Astrocyte of the spinal cord (primary cell): Measurements from ENCODE around the gene BATF2.
"Not testable (repeated sequence)": the region's sequence is repeated elsewhere in the genome, so short reads cannot be mapped to it uniquely, and the experiment has no call there.

Source experiments
- DNase-seq: peaks from one replicate; pipeline ENCODE4 v3.0.0; 2011; ENCODE audit warnings: low read depth, low spot score
- H3K4me3 ChIP-seq: 2 replicates; pipeline ENCODE4 v1.5.1; 2011; ENCODE audit warnings: low read depth, mild to moderate bottlenecking, low read length, moderate library complexity
- CTCF ChIP-seq: IDR thresholded peaks from 2 replicates; pipeline ENCODE4 v1.5.1; 2012; ENCODE audit warnings: low read depth, mild to moderate bottlenecking, low read length, inconsistent platforms
- in situ Hi-C: cut with HindIII; loops from 2 replicates; pipeline ENCODE4 v1.10.0; 2017; ENCODE audit warnings: low sequenced_read_pairs

The BATF2 gene

DNA sequence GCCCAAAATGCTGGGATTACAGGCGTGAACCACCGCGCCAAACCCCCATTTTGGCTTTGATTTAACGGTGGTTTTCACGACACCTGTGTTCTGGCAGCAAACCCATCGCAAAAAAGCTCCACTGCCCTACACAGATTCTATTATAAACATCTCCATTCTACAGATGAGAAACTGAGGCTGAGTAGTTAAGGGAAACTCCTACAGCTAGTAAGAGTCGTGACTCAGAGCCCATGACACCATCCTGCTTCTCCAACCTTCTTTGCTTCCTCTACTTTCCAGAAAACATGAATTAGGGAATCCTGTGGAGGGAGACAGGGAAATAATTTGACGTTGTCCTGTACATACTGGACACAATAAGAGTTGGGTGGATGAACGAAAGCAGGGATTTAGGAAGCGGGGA, 30.0 kb upstream of the BATF2 start:
- H3K4me3 ChIP-seq: peak overlapping the region; percentile 56
- TF ChIP-seq CTCF: no peak
- in situ Hi-C loops: no loop called here
- DNase-seq: no peak

DNA sequence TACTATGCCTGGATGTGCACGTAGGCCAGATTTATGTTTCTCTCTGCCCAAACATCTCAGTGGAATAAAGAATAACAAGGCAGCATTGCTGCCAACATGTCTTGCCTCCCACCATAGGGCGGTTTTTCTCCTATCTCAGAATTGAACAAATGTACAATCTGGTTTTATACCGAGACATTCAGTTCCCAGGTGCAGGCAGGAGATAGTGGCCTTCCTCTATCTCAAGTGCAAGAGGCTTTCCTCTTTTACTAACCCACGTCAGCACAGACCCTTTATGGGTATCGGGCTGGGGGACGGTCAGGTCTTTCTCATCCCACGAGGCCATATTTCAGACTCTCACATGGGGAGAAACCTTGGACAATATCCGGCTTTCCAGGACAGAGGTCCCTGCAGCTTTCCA, 26.7 kb upstream of the BATF2 start:
- DNase-seq, in situ Hi-C loops, H3K4me3 ChIP-seq: not testable (repeated sequence)

GRCh38 chr11:65021509-65021908, 24.7 kb upstream of the BATF2 start:
- H3K4me3 ChIP-seq: no peak overlapping the region
- no peak for TF ChIP-seq CTCF
- DNase-seq: no peak
- in situ Hi-C loops: no loop called here

DNA sequence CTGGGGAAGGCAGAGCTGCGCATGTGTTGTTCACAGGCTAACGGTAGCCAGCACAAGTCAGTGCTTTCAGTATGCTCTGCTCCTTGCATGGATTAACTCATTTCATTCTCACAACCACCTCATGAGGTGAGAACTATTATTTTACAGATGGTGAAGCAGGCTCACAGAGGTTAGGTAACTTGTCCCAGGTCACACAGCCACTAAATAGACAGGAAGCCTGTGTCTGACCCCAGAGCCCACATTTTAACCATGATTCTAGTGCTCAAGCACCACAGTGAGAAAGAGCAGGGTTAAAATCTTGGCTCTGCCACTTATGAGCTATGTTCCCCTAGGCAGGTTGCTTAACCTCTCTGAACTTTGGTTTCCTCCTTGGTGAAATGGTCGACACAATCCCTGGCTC, 24.2 kb upstream of the BATF2 start:
- no peak overlapping the region for H3K4me3 ChIP-seq
- in situ Hi-C loops: no loop called here
- TF ChIP-seq CTCF: no peak
- DNase-seq: no peak

- no peak for DNase-seq
- TF ChIP-seq CTCF: no peak
- no peak overlapping the region for H3K4me3 ChIP-seq
- in situ Hi-C loops: no loop called here
Measured at GRCh38 chr11:65019824-65020223, 23.1 kb upstream of the BATF2 start.

- H3K4me3 ChIP-seq: no peak overlapping the region
- no peak for DNase-seq
- in situ Hi-C loops: no loop called here
- no peak for TF ChIP-seq CTCF
Measured at GRCh38 chr11:65017937-65018336, 21.2 kb upstream of the BATF2 start.

GRCh38 chr11:65016705-65017104, 19.9 kb upstream of the BATF2 start:
- no peak overlapping the region for H3K4me3 ChIP-seq
- in situ Hi-C loops: no loop called here
- no peak for DNase-seq
- TF ChIP-seq CTCF: no peak
